NCI-H2029 (cell line): ENCODE results near the gene OSR1.
"Not testable (repeated sequence)": the region's sequence is repeated elsewhere in the genome, so short reads cannot be mapped to it uniquely, and the experiment has no call there.

ENCODE experiments used
- DNase-seq: peaks from one replicate; lab custom pipeline; 2025; lab: John Stamatoyannopoulos, UW

The OSR1 gene

GRCh38 chr2:19331450-19331849 is 27.0 kb downstream of the OSR1 start:
- DNase-seq = no peak

- DNase-seq = no peak
Measured at GRCh38 chr2:19330436-19330835, 28.0 kb downstream of the OSR1 start.

GRCh38 chr2:19329445-19329844 is 29.0 kb downstream of the OSR1 start:
- DNase-seq = no peak

- DNase-seq = no peak
Measured at GRCh38 chr2:19327496-19327895, 30.9 kb downstream of the OSR1 start.

GRCh38 chr2:19321946-19322345 is 36.5 kb downstream of the OSR1 start:
- no peak for DNase-seq

GRCh38 chr2:19320813-19321212 is 37.6 kb downstream of the OSR1 start:
- no peak for DNase-seq

GRCh38 chr2:19319698-19320097 is 38.7 kb downstream of the OSR1 start:
- no peak for DNase-seq

GRCh38 chr2:19319064-19319463 is 39.4 kb downstream of the OSR1 start:
- no peak for DNase-seq

- DNase-seq = no peak
Measured at GRCh38 chr2:19313553-19313952, 44.9 kb downstream of the OSR1 start.

GRCh38 chr2:19312949-19313348 is 45.5 kb downstream of the OSR1 start:
- no peak for DNase-seq

- not testable (repeated sequence) for DNase-seq
Measured at GRCh38 chr2:19306065-19306464, 52.4 kb downstream of the OSR1 start.

- DNase-seq = not testable (repeated sequence)
Measured at GRCh38 chr2:19305400-19306055, 52.9 kb downstream of the OSR1 start.

GRCh38 chr2:19301706-19302105 is 56.7 kb downstream of the OSR1 start:
- DNase-seq = no peak
